IMR-90 (cell line): ENCODE measurements around the gene PRRC2A. TPM values are rescaled to one million over a fixed set of nuclear protein-coding genes. Genes with fewer than 3 reads are reported as not detected.
A peak's percentile ranks its signal among the peaks of the same experiment; 100 is the strongest.

Experiments
- FOS ChIP-seq: fragments of 150-350 bp; IDR thresholded peaks from 2 replicates; pipeline ENCODE4 v1.6.1; 2016; ENCODE audit warnings: low read depth, low read length
- MAFK ChIP-seq: IDR thresholded peaks from 2 replicates; pipeline ENCODE4 v1.6.1; 2012; ENCODE audit warnings: low read depth, low read length, improper control_type of control experiment
- MAZ ChIP-seq: IDR thresholded peaks from 2 replicates; pipeline ENCODE4 v1.6.1; 2012; ENCODE audit warnings: low read depth, mild to moderate bottlenecking, low read length, improper control_type of control experiment, moderate library complexity, borderline replicate concordance
- NFE2L2 ChIP-seq: fragments of 150-350 bp; IDR thresholded peaks from 2 replicates; pipeline ENCODE4 v1.6.1; 2016; ENCODE audit warnings: low read depth, mild to moderate bottlenecking, low read length
- SMC3 ChIP-seq: fragments of 150-350 bp; IDR thresholded peaks from 2 replicates; pipeline ENCODE4 v1.6.1; 2016; ENCODE audit warnings: low read depth, mild to moderate bottlenecking, antibody characterized with exemption, low read length, moderate library complexity
- polyA plus RNA-seq, 3 experiments: library from polyadenylated mRNA; depleted of rRNA; stranded (reverse); fragments of >200 nt; gene quantifications; 2 replicates each; pipeline ENCODE4 v1.2.3, GENCODE V29; 2012; ENCODE audit warnings: low replicate concordance in 1 of 3
- total RNA-seq: library from RNA; depleted of rRNA; stranded (reverse); fragments of >200 nt; gene quantifications from 2 replicates; pipeline ENCODE4 v1.2.3, GENCODE V29; 2012

The PRRC2A gene
- total and polyA plus RNA-seq, 2 of the 4 experiments (the other 2 are of a cell fraction), result 7.7 to 88.6 TPM

DNA sequence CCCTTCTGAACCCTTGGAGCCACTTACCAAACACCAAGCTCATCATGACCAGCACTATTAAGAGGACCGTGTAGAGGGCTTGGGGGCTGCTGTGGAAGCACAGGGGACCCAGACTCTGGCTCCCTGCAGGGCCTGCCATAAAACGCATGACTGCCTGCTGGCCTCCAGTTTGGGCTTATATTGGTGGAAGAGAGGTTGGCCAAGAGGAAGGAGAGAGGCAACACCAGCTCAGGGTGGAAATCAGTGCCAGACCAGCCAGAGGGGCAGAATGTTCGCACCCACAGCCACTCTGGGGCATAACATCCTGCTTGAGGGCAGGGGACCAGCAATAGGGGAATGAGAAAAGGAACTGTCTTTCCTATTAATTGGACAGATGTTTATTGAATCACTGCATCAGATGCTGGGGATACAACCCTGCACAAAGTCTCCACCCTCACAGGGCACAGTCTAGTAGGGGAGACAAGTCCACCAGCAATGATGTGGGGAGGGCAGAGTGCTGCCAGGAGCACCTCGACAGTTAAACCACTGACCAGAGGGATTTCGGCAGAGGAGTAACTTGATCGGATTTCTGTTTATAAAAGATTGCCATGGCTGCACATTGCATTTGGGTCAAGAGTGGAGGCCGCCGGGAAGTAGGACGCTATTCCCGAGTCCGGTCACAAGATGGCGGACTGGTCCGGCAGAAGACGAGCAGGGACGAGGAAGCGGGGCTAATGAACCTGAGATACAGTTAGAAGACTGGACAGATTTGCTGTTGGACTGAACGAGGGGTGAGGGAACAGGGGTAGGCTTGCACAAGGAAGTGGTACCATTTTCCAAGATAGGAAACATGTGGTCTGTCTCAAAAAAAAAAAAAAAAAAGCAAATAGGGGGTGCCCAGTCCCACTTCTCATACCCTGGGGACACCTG is 60.0 kb downstream of the PRRC2A start, which contains the start of gene LY6G5C (continued):
- TF ChIP-seq MAZ (0 out of 2 replicates have a peak, but pooled peaks have one; percentile 21), NFE2L2 (no peak), MAFK (peak; percentile 29; the same call in 1 of the 2 replicates), FOS (no peak), SMC3 (peak; percentile 83)
